Ishikawa (cell line): ENCODE data around the gene GLYATL2.

ENCODE experiments used
- EP300 ChIP-seq: IDR thresholded peaks from 2 replicates; pipeline ENCODE4 v1.6.1; 2012; ENCODE audit warnings: borderline replicate concordance
- TF ChIP-seq, protein P1 (sequence below): IDR thresholded peaks from 2 replicates; pipeline ENCODE4 v1.6.1; 2012

DNA sequence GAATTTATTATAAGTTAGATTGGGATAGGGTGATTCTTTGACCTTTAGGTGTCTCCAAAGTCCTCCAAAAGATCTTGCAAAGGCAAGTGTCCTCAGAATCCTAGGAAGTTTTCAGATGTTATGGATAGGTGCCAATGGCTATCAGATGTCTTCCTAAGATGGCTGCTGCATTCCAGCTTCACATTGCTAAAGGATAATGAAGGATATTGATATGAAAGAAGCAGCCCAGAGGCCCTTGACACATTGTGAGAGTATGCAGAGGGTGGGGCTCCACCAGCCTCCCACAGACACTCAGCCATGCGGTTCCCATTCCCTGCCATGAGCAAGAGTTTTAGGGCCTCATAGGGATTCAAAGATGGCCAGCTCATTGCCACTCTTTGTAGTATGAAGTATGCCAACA, 22.3 kb upstream of the GLYATL2 start:
- TF ChIP-seq EP300, result no peak
- TF ChIP-seq, protein P1, sequence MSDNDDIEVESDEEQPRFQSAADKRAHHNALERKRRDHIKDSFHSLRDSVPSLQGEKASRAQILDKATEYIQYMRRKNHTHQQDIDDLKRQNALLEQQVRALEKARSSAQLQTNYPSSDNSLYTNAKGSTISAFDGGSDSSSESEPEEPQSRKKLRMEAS, result no peak
